IPS DF 19.7 (cell line): ENCODE data around the gene CDCA5.
A peak's percentile ranks its signal among the peaks of the same experiment; 100 is the strongest.
"Not testable (repeated sequence)": the region's sequence is repeated elsewhere in the genome, so short reads cannot be mapped to it uniquely, and the experiment has no call there.

Experiments
- DNase-seq: peaks from one replicate; pipeline ENCODE4 v3.0.0-alpha.2; 2013; ENCODE audit warnings: low read depth, low spot score

CDCA5 gene

DNA sequence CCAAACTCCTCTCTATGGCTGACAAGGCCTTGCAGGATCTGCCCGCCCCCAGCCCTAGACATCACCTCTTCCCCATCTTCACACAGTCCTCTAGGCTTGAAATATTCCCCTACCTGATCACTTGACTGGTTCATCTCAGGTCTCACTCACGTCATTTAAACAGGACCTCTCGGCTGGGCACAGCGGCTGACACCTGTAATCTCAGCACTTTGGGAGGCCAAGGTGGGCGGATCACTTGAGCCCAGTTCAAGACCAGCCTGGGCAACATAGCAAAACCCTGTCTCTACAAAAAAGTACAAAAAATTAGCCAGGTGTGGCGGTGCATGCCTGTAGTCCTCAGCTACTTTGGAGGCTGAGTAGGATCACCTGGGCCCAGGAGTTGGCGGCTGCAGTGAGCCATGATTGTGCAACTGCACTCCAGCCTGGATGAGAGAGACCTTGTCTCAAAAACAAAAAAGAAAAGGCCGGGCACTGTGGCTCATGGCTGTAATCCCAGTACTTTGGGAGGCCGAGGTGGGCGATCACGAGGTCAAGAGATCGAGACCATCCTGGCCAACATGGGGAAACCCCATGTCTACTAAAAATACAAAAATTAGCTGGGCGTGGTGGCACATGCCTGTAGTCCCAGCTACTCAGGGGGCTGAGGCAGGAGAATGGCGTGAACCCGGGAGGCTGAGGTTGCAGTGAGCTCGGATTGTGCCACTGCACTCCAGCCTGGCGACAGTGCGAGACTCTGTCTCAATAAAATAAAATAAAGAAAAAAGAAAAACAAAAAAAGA, 35.2 kb upstream of the CDCA5 start:
- not testable (repeated sequence) for DNase-seq

- no peak for DNase-seq
Measured at GRCh38 chr11:65118097-65118837, 34.4 kb upstream of the CDCA5 start.

- DNase-seq: peak; percentile 86
Measured at GRCh38 chr11:65117206-65118096, 33.6 kb upstream of the CDCA5 start, which contains the start of gene ZNHIT2. Gene ZNHIT2 (minus strand): TSS chr11:65117701. CDS start chr11:65117653, 48 bp downstream.

GRCh38 chr11:65116370-65117205, 32.7 kb upstream of the CDCA5 start:
- DNase-seq: no peak

GRCh38 chr11:65115361-65116082, 31.7 kb upstream of the CDCA5 start:
- DNase-seq: no peak

- no peak for DNase-seq
Measured at GRCh38 chr11:65114538-65115171, 30.8 kb upstream of the CDCA5 start.

DNA sequence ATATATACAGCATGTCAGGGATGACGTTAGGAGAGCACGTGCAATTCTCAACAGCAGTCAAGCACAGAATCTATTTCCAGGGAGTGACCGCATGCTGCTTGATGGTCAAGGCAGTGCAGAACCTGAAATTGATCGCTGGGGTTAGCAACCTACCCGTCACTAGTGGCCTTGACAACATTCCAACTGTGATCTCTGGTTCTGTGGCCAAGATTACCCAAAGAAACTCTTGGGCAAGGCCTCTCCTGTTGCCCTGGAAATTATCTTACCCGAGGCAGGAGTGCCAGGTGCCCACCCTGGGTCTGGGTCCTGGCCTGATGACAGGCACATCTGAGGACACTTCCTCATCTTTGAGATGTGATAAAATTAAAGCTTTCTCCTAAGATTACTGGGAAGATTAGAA, 30.0 kb upstream of the CDCA5 start:
- no peak for DNase-seq

DNA sequence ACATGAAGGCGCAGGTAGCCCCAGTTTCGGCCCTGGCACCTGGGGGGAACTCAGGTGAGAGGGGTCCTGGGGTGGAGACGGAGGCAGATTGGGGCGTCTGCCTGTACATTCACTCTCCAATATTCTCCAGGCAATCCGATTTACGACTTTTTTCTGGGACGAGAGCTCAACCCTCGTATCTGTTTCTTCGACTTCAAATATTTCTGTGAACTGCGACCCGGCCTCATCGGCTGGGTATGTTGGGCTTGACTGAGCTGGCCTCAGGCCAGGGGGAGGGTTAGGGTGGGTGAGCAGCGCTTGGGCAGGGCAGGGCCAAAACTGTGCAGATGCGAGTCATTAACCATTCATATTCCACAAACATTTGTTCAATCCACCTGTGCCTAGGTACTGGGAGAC, 29.5 kb upstream of the CDCA5 start:
- no peak for DNase-seq

DNA sequence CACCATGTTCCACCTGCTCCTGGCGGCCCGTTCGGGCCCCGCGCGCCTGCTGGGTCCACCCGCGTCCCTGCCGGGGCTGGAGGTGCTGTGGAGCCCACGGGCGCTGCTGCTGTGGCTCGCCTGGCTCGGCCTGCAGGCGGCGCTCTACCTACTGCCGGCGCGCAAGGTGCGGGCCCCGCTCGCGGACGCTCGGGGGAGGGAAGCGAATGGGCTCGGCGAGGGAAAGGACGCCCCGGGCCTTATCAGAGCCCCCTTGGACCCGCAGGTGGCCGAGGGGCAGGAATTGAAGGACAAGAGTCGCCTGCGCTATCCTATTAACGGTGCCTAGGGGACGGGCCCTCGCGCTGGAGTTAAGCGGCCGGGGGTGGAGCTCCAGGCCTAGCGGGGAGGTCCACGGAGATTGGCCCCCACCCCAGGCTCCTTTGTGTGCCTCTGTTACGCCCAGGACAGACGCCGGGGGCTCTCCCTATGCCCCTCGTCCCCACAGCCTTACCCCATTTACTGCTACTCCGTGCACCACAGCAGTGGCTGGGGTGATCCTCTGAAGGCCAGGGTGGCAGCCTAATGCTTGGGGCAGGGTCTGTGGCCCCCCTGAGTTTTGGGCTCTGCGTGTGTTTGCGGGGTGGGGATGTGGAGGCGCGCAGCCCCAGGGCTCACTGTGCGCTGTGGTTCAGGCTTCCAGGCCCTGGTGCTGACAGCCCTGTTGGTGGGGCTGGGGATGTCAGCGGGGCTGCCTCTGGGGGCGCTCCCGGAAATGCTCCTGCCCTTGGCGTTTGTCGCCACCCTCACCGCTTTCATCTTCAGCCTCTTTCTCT, 28.9 kb upstream of the CDCA5 start:
- no peak for DNase-seq

DNA sequence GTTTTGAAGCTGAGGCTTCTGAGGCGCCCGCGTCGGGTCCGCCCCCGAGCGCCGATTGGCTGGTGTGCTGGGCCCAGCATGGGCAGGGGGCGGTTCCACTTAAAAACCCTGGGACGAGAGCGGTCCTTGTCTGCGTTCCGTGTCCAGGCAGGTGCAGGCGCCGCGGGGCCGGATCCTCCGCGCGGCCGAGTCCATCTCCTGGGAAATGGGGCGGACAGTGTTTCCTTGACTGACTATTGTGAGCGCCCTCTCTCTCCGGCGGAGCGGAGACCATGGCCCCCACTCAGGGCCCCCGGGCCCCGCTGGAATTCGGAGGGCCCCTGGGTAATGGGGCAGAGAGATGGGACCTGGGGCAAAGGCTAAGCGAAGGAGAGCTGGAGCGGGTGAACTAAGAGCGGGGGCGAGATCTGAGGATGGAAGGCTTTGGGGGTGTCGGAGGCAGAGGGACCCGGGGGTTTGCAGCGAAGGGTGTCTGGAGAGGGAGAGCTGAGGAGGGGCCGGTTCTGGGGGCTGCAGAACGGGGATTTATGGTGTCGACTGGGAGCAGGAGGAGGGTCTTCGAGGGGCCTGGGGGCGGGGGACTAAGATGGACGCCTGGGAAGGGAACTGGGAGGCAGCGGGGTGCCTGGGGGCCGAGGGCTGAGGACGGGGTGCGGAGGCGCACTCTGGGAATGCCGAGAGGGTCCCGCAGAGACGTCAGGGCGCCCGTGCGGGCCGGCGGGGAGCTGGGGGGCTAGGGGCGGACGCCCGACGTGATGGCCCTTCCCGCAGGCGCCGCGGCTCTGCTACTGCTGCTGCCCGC, 28.1 kb upstream of the CDCA5 start, which contains the start of gene TM7SF2:
TM7SF2 (plus strand) TSS at position 129 of the 802 bp plus-strand sequence; CDS start at position 273, 144 bp downstream.
- DNase-seq: no peak

DNA sequence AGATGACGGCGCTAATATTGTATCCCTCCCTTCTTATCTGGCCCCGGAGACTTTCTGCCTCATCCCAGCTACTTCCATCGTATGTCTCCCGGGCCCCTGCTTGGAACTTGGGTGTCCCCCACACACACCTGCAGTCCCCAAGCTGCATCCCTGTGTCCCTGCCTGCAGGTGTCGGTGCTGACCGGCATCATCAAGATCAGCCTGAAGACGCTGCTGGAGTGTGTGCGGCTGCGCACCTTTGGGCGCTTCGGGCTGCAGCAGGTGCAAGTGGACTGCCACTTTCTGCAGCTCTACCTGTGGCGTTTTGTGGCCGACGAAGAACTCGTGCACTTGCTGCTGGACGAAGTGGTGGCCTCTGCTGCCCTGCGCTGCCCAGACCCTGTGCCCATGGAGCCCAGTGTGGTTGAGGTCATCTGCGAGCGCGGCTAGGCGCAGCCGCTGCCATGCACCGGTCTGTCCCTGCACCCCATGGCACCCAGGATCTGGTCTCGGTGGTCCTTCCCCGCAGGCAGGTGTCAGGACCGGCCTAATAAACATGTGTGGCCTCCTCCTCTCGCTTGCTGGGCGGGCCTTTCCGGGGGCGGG, 27.4 kb upstream of the CDCA5 start:
- DNase-seq: no peak

GRCh38 chr11:65110354-65110861, 26.6 kb upstream of the CDCA5 start:
- no peak for DNase-seq

- no peak for DNase-seq
Measured at GRCh38 chr11:65109231-65110198, 25.7 kb upstream of the CDCA5 start.

DNA sequence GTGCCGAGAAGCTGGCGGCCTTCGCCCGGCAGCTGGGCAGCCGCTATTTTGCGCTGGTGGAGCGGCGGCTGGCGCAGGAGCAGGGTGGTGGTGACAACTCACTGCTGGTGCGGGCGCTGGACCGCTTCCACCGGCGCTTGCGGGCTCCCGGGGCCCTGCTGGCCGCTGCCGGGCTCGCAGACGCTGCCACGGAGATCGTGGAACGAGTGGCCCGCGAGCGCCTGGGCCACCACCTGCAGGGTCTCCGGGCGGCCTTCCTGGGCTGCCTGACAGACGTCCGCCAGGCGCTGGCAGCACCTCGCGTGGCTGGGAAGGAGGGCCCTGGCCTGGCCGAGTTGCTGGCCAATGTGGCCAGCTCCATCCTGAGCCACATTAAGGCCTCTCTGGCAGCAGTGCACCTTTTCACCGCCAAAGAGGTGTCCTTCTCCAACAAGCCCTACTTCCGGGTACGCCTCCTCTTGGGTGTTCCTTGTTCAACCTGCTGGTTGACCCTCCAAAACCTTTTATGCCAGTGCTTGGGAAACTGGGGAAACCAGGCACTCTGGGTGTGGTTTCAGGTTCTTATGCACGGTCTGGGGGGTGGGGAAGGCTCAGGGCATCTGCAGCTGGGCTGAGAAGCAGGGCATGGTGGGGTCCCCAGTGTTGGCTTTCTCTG, 24.8 kb upstream of the CDCA5 start:
- no peak for DNase-seq

GRCh38 chr11:65107751-65108468, 24.1 kb upstream of the CDCA5 start:
- DNase-seq: no peak
